ENCODE measurements around the gene SLIT3.

- TF ChIP-seq CTCF (conservative IDR thresholded peaks at IDR 0.05; ENCODE audit: low read depth in 2 of 2), result no peak
- TF ChIP-seq CREB1 (CRISPR knock-in tag; IDR thresholded peaks at IDR 0.05; ENCODE audit: low read depth), result no peak
These were observed 147.5 kb downstream of the SLIT3 start for GRCh38 chr5:169153405-169153804.

Data from GM23338 (cell line).